Measurements from ENCODE around the gene LTV1. TPM values are rescaled to one million over a fixed set of nuclear protein-coding genes. Genes with fewer than 3 reads are reported as not detected.

Gene LTV1
- total and polyA plus RNA-seq, 2 of the 8 experiments (the other 6 are each of a cell fraction or from before 2014, with no cell fraction given): 8.0 to 46.9 TPM

DNA sequence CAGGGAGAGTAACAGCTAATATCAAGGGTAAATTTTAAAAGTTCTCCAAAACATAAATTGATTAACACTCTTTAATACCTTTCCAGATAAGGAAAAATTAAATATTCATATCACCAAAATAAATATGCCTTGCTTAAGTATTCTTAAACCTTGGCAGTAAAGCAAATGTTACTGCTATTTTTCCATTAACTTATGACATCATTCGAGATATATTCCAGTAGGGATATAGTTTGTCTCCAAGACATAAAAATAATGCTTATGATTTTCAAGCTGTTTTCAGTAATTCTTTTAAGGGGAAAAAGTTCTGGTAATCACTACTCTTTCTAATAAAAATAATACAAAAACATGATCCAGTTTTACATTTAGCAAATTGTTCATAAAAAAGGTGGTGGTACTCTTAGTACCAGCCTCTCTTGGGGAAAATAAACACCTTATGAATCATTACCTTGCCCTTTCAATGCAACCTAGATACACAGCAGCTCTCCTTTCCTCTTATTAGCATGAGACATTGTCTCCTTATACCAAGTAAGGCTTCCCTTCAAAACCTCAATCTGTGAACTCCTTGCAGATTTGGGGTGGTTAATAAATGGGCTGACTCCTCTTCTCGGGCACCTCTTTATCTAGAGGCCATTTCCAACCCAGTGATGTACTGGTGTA lies 31.5 kb upstream of the LTV1 start:
- Histone ChIP-seq H3K4ac (replicated peaks; ENCODE audit: insufficient read length, low read depth, low read length) (no peak overlapping the region), H2BK5ac (ENCODE audit: low read depth, low read length) (no peak overlapping the region), H3K9me3 (ENCODE audit: insufficient read depth in 2 of 2, low read depth in 1 of 2, low read length in 1 of 2) (no peaks in the 10 kb centered on the region), H3K79me1 (ENCODE audit: low read depth, low read length) (no peaks in the 10 kb centered on the region), H3K4me2 (ENCODE audit: insufficient read depth in 1 of 2, low read depth in 2 of 2, low read length in 2 of 2) (no peak overlapping the region), H3K56ac (replicated peaks; ENCODE audit: insufficient read length, low read depth, low read length) (no peak overlapping the region), H3K79me2 (ENCODE audit: control insufficient read depth in 1 of 2, insufficient read depth in 2 of 2, low read length in 2 of 2) (no peaks in the 10 kb centered on the region), H3K18ac (ENCODE audit: extremely low read depth, low read length) (no peak overlapping the region), H4K20me1 (replicated peaks in 1 of 2; ENCODE audit: control insufficient read depth in 1 of 2, insufficient read depth in 2 of 2, low read length in 2 of 2) (no peaks in the 10 kb centered on the region), H3K23me2 (ENCODE audit: low read depth, low read length) (no peaks in the 10 kb centered on the region), H4K8ac (ENCODE audit: extremely low read depth, insufficient read depth, low read length) (no peak overlapping the region), H2AK5ac (ENCODE audit: low read depth, low read length) (no peak overlapping the region), H3K27me3 (replicated peaks in 1 of 4; ENCODE audit: control insufficient read depth in 3 of 4, extremely low read depth in 1 of 4, insufficient read depth in 3 of 4, low read length in 3 of 4) (no peaks in the 10 kb centered on the region), H3K14ac (ENCODE audit: insufficient read length) (no peak overlapping the region), H2BK120ac (replicated peaks; ENCODE audit: low read depth, low read length) (no peak overlapping the region), H2BK20ac (ENCODE audit: low read length) (no peak overlapping the region), H3K36me3 (ENCODE audit: control insufficient read depth in 2 of 4, insufficient read depth in 4 of 4, low read length in 3 of 4) (peaks cover 0 to 29% (median 13%) of the 10 kb centered on the region in 4 experiments; a peak in 6 of 8 replicates), H2BK15ac (ENCODE audit: low read length) (no peak overlapping the region), H4K5ac (ENCODE audit: insufficient read length, low read depth, low read length) (no peak overlapping the region), H3K23ac (ENCODE audit: insufficient read length) (no peak overlapping the region), H3K9ac (replicated peaks in 1 of 4; ENCODE audit: extremely low read depth in 1 of 4, low read depth in 3 of 4, low read length in 3 of 4) (no peak overlapping the region), H2AFZ (ENCODE audit: low read length) (no peak overlapping the region), H2BK12ac (ENCODE audit: low read depth, low read length) (no peak overlapping the region), H3K27ac (ENCODE audit: low read depth, low read length) (no peak overlapping the region), H3K4me1 (replicated peaks in 1 of 4; ENCODE audit: control insufficient read depth in 3 of 4, insufficient read depth in 4 of 4, low read length in 3 of 4) (no peaks in the 10 kb centered on the region), H4K91ac (replicated peaks; ENCODE audit: insufficient read length, low read length) (no peak overlapping the region), H3K4me3 (ENCODE audit: extremely low read depth in 1 of 4, insufficient read depth in 2 of 4, low read depth in 3 of 4, low read length in 4 of 4) (no peak overlapping the region)
- 86% methylated on average over 2 of the region's 2 CpGs; no CpG with 5 or more reads in 1 of the 2 experiments for WGBS, 2 experiments (ENCODE audit: extremely low coverage in 1 of 2, insufficient coverage in 1 of 2, insufficient read length in 1 of 2, insufficient replicate concordance in 2 of 2, low coverage in 1 of 2, low lambda C conversion rate in 2 of 2, missing lambda C conversion rate in 1 of 2)
- ChIA-PET CTCF (ENCODE audit: partially characterized antibody) (no interaction called here), POLR2A (ENCODE audit: partially characterized antibody) (interaction anchor here (1.0 to 2.1 kb wide), 2 partner anchors 9 to 32 kb away, joined by 4 to 5 read pairs; partner anchors contain the start of gene LTV1)
- FAIRE-seq: no peak
- no peak for DNase-seq (ENCODE audit: low read depth in 1 of 2, low spot score in 2 of 2)
- TF ChIP-seq MAFK (IDR thresholded peaks at IDR 0.05; ENCODE audit: low read depth, low read length) (no peak), TCF12 (IDR thresholded peaks at IDR 0.05; ENCODE audit: low read depth, low read length) (no peak), USF2 (IDR thresholded peaks at IDR 0.05; ENCODE audit: low read length) (no peak), CTBP2 (IDR thresholded peaks at IDR 0.05; ENCODE audit: borderline replicate concordance, insufficient read depth, insufficient read length, low read length) (no peak), CBX8 (IDR thresholded peaks at IDR 0.05; ENCODE audit: borderline replicate concordance, low read depth, low read length) (no peak), TBP (IDR thresholded peaks at IDR 0.05; ENCODE audit: low read depth, low read length) (no peak), CREB1 (IDR thresholded peaks at IDR 0.05) (no peak), TEAD4 (IDR thresholded peaks at IDR 0.05; ENCODE audit: low read depth, low read length) (no peak)

Data from H1 (cell line).